BJ (cell line): Measurements from ENCODE around the gene ZFAND5. TPM values are rescaled to one million over a fixed set of nuclear protein-coding genes. Genes with fewer than 3 reads are reported as not detected.
A peak's percentile ranks its signal among the peaks of the same experiment; 100 is the strongest.

Experiments used
- CTCF ChIA-PET: fragments of 350-600 bp; formaldehyde crosslinking; extraction: SDS; loops from one replicate; lab custom pipeline; 2021; ENCODE audit warnings: antibody characterized with exemption, inconsistent platforms; lab: Yijun Ruan, JAX
- POLR2A ChIA-PET: fragments of 300-600 bp; sonication (Branson Sonifier 250); formaldehyde crosslinking; extraction: SDS; loops from one replicate; lab custom pipeline; 2021; ENCODE audit warnings: antibody characterized with exemption; lab: Charles Lee
- DNase-seq: peaks from one replicate; pipeline ENCODE4 v3.0.0-alpha.2; 2011; ENCODE audit warnings: low read depth
- H3K27me3 ChIP-seq: 2 replicates; pipeline ENCODE4 v1.6.0; 2011; ENCODE audit warnings: low read length; ENCODE audit not compliant: control insufficient read depth, insufficient read depth
- H3K36me3 ChIP-seq: 2 replicates; pipeline ENCODE4 v1.5.1; 2011; ENCODE audit warnings: low read length; ENCODE audit not compliant: control insufficient read depth, insufficient read depth
- H3K4me3 ChIP-seq: 2 replicates; pipeline ENCODE4 v1.5.1; 2011; ENCODE audit warnings: low read depth, mild to moderate bottlenecking, control low read depth, low read length
- CTCF ChIP-seq: IDR thresholded peaks from 2 replicates; pipeline ENCODE4 v1.5.1; 2011; ENCODE audit warnings: low read depth, mild to moderate bottlenecking, control low read depth, inconsistent platforms, low read length, moderate library complexity; ENCODE audit not compliant: insufficient read depth
- polyA minus RNA-seq: library from RNA; depleted of rRNA, polyadenylated mRNA; stranded (reverse); fragments of >200 nt; gene quantifications from 2 replicates; pipeline ENCODE4 v1.2.3, GENCODE V29; 2011; rRNA and poly(A)+ RNA removed
- polyA plus RNA-seq: library from polyadenylated mRNA; depleted of rRNA; stranded (reverse); fragments of >200 nt; gene quantifications from 2 replicates; pipeline ENCODE4 v1.2.3, GENCODE V29; 2011; rRNA removed

ZFAND5 gene
- polyA plus RNA-seq (172 and 222 TPM in 2 replicates), polyA minus RNA-seq (73.6 and 94.0 TPM in 2 replicates)

- H3K4me3 ChIP-seq, result peak within 1 kb of the TSS; percentile 91
- ChIA-PET POLR2A (interaction anchor here (0.6 to 2.0 kb wide), 14 partner anchors 19 to 1411 kb away, joined by 3 to 18 read pairs (median 4); partner anchors contain the start of genes ABHD17B, C9orf85 and CEMIP2), CTCF (interaction anchor here (0.7 to 1.5 kb wide), 6 partner anchors 63 to 236 kb away, joined by 3 to 10 read pairs (median 5); no protein-coding TSS in a partner anchor)
- TF ChIP-seq CTCF, result no peak
- peaks cover 4% of the 10 kb centered on the region; the same call in 1 of the 2 replicates for H3K36me3 ChIP-seq
- H3K27me3 ChIP-seq, result no peaks in the 10 kb centered on the region
- DNase-seq, result peak; percentile 91
These were observed at the start of gene ZFAND5 for GRCh38 chr9:72364679-72365524. Gene ZFAND5 (minus strand): TSS chr9:72365208. CDS start chr9:72360778, 4,430 bp downstream.

GRCh38 chr9:72412483-72413040 is 47.6 kb upstream of the ZFAND5 start:
- CTCF ChIA-PET, result no interaction called here
- Histone ChIP-seq H3K27me3 (no peaks in the 10 kb centered on the region), H3K36me3 (no peaks in the 10 kb centered on the region), H3K4me3 (no peak overlapping the region)
- no peak for TF ChIP-seq CTCF
- POLR2A ChIA-PET, result no interaction called here
- DNase-seq, result no peak

- Histone ChIP-seq H3K36me3 (no peaks in the 10 kb centered on the region), H3K27me3 (no peaks in the 10 kb centered on the region), H3K4me3 (no peak overlapping the region)
- ChIA-PET CTCF (no interaction called here), POLR2A (no interaction called here)
- no peak for TF ChIP-seq CTCF
- no peak for DNase-seq
These were observed 45.2 kb upstream of the ZFAND5 start for GRCh38 chr9:72410214-72410613.

GRCh38 chr9:72407114-72407513 is 42.1 kb upstream of the ZFAND5 start:
- no peak for TF ChIP-seq CTCF
- DNase-seq, result no peak
- POLR2A ChIA-PET, result interaction anchor here (0.6 kb wide), 1 partner anchor 34 kb away, joined by 3 read pairs; no protein-coding TSS in a partner anchor
- Histone ChIP-seq H3K36me3 (no peaks in the 10 kb centered on the region), H3K27me3 (no peaks in the 10 kb centered on the region), H3K4me3 (no peak overlapping the region)
- CTCF ChIA-PET, result interaction anchor here (1.1 kb wide), 1 partner anchor 12 kb away, joined by 3 read pairs; no protein-coding TSS in a partner anchor

- DNase-seq, result no peak
- POLR2A ChIA-PET, result no interaction called here
- CTCF ChIA-PET, result no interaction called here
- Histone ChIP-seq H3K36me3 (no peaks in the 10 kb centered on the region), H3K4me3 (no peak overlapping the region), H3K27me3 (no peaks in the 10 kb centered on the region)
- TF ChIP-seq CTCF, result no peak
These were observed 37.7 kb upstream of the ZFAND5 start for GRCh38 chr9:72402744-72403143.
